ENCODE results near the gene ZSWIM4. TPM values are rescaled to one million over a fixed set of nuclear protein-coding genes. Genes with fewer than 3 reads are reported as not detected.

The ZSWIM4 gene
- total and polyA plus RNA-seq, 10 of the 15 experiments (the other 5 are each of a cell fraction or from before 2014, with no cell fraction given), result 0.73 to 11.1 (median 1.8) TPM; not detected in 2

GRCh38 chr19:13794757-13795589 lies at the start of gene ZSWIM4 (continued):
- TF ChIP-seq RELB (IDR thresholded peaks at IDR 0.05; ENCODE audit: low read depth) (peak; percentile 49; the same call in 1 of the 2 replicates), CEBPZ (IDR thresholded peaks at IDR 0.05; ENCODE audit: low read depth, low read length) (peak; percentile 93), ZBTB4 (CRISPR knock-in tag; IDR thresholded peaks at IDR 0.05) (no peak), SRF (IDR thresholded peaks at IDR 0.05; ENCODE audit: low read depth in 2 of 2, low read length in 2 of 2) (peak; percentile 88 to 97), ZBTB33 (IDR thresholded peaks at IDR 0.05) (peak; percentile 77; the same call in 1 of the 2 replicates), FOXM1 (IDR thresholded peaks at IDR 0.05; ENCODE audit: low read depth, low read length) (no peak), PAX5 (IDR thresholded peaks at IDR 0.05; ENCODE audit: borderline replicate concordance, low read depth, low read length) (no peak), POLR2AphosphoS2 (IDR thresholded peaks at IDR 0.05; ENCODE audit: low read depth, low read length) (no peak), ZNF24 (IDR thresholded peaks at IDR 0.05) (0 out of 2 replicates have a peak, but pooled peaks have one; percentile 6), EGR1 (IDR thresholded peaks at IDR 0.05; ENCODE audit: borderline replicate concordance in 1 of 2, low read depth in 2 of 2, low read length in 2 of 2) (peak in 1 of 2 experiments; percentile 72; a peak in 2 of 3 replicates), FOS (IDR thresholded peaks at IDR 0.05; ENCODE audit: borderline replicate concordance, extremely low read depth, insufficient read length) (peak; percentile 96), ZNF274 (IDR thresholded peaks at IDR 0.05; ENCODE audit: insufficient read depth, insufficient read length) (no peak), NR2C2 (IDR thresholded peaks at IDR 0.05; ENCODE audit: borderline replicate concordance, control insufficient read depth, insufficient read length, low read depth) (no peak), LARP7 (IDR thresholded peaks at IDR 0.05) (peak; percentile 74; the same call in 1 of the 2 replicates), ZNF217 (IDR thresholded peaks at IDR 0.05) (peak; percentile 98), IKZF2 (IDR thresholded peaks at IDR 0.05) (0 out of 4 replicates have a peak, but pooled peaks of 1 of the 2 experiments have one; percentile 23), SP1 (IDR thresholded peaks at IDR 0.05; ENCODE audit: low read depth, low read length) (peak; percentile 99), NR2F1 (conservative IDR thresholded peaks at IDR 0.05) (peak; percentile 67), NFYA (IDR thresholded peaks at IDR 0.05; ENCODE audit: borderline replicate concordance, low read depth, low read length) (peak; percentile 60)

All from GM12878 (cell line).